Transverse colon (tissue), 3 donors: Measurements from ENCODE around the gene DYDC1.

Source experiments
- CTCF ChIP-seq, 5 experiments: fragments of 200-600 bp in 3 of 5; fragments of 450-650 bp in 2 of 5; sonication (generic) in 3 of 5; IDR thresholded peaks; 1 replicate in 2 of 5; 2 replicates in 3 of 5; pipeline ENCODE4 v1.5.1; 2016 to 2017; ENCODE audit warnings: antibody characterized with exemption in 5 of 5, inconsistent platforms in 3 of 5, mild to moderate bottlenecking in 2 of 5, moderate library complexity in 1 of 5
- POLR2A ChIP-seq: fragments of 450-650 bp; IDR thresholded peaks from one replicate; pipeline ENCODE4 v1.6.1; 2016; ENCODE audit warnings: antibody characterized with exemption, mild to moderate bottlenecking, moderate library complexity

- no peak for TF ChIP-seq CTCF (IDR thresholded peaks at IDR 0.05)
- TF ChIP-seq POLR2A, result no peak
Observed at GRCh38 chr10:80322158-80322557, 34.4 kb downstream of the DYDC1 start.
